Measurements from ENCODE around the gene C18orf63.

The C18orf63 gene

DNA sequence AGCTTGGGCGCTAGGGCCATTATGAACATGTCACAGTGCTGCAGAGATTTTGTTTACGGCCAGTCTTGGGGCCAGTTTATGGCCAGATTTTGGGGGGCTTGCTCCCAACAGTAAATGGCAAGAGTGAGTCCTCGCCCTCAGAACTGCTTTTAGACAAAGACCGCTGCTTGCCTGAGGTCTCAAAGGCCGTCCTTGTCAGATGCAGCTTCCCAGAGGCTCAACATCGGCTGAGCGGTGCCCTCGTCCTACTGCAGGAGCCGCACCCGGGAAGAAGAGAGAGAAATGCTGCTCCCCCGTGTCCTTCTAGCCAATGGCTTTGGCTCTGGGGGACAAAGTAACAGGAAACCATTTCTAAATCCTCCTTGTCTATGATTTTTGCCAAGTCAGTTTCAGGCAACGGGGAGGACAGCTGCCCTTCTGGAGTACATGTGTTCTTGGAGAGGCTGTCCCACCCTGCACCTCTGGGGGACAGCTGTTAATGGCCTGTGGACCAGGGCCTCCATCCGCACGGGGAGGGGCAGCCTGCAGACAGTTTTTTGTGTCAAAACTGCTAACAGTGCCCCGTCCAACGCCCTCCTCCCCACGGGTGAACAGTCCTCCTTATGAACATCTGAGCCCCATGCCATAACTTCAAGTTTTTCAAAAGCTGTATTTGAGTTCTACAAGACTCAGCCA is 66.1 kb downstream of the C18orf63 start:
- no peak for DNase-seq

DNA sequence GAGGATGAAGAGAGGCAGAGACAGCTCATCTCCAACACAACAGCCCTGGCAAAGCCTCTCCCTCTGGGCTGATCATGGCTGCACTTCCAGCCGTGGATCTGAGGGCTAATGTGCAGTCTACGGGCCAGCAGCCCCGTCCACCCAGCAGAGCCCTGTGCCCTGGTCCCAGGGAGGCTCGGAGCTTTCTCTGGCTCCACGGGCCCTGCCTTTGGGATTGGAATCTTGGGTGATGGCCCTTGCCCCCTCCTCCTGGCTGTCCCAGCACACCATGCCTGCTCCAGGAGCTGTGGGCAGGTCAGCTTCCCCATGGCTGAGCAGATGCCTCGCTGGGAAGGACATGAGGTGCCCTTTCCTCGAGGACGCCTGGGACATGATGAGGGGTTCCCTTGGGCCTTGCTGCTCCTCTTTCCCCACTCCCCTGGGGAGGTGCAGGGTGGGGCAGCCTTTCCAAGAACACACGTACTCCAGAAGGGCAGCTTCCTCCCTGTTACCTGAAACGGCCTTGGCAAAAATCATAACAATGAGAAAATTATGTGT is 66.9 kb downstream of the C18orf63 start:
- no peak for DNase-seq

DNA sequence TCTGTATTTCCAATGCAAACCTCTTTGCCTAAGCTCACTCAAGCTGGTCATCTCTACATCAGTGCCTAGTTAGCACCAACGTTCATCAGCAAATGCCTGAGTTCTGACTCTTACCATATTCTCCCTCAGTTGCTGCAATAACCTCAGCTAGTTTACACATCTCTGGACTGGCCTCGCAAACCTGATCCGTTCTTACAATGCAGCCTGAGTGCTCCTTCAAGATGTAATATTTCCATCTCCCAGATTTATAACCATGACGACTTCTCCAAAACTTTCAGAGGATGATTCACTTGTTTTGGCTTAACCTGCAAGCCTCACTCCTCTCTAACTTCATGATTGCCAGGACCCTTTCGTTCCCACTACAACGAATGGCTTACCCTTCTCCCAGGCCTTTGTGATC is 71.7 kb downstream of the C18orf63 start:
- DNase-seq = no peak

GRCh38 chr18:74388227-74388626 is 72.6 kb downstream of the C18orf63 start:
- no peak for DNase-seq

DNA sequence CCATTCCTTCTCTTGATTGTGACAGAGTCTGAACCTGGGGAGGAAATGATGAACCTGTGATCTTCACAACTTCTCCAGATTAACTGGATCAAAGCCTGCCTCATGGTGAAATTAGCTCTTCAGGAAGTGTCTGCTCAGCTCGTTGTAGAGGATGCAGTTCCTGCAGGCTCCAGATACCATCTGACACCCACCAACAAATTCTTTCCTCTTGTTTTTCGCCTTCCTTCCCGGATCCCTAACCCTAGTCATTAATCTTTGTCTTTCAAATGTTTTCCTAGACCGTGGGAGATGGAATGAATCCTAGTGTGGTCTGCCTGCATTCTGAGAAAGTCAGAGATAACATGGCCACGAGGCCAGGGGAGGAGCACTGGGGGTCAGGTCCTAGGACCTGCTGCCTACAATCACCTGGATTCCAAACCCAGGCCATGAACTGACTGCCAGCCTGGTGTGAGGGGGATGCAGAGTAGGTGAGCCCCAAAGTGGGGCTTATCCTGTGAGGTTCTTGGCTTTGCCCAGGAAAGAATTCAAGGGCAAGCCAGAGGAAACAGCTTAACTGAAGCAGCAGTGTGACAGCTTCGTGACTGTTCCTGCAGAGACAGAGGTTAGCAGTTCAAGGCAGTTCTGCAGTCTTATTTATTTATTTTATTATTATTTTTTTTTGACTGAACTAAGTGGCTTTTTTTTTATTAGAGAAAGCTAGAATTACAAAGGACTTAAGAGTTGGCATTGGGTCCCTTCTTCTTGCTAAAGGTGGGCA is 73.7 kb downstream of the C18orf63 start:
- no peak for DNase-seq

DNA sequence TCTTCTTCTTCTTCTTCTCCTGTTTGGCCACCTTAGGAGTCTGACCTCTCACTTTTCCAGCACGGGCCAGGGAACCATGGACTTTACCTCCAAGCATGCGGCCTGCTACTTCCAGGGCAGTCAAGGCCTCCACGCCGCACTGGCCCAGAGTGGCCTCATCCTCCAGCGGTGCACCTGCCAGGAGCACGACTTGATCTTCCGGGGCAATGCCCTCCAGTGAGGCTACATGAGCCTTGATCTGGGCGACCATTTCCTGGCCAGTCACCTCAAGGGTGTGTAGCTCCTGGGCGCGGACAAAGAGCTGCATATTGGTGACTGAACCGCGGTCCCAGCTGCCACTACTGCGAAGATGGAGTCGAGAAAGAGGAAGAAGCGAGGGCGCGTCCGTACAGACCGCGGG is 74.4 kb downstream of the C18orf63 start:
- DNase-seq = no peak

GRCh38 chr18:74390900-74391299 is 75.3 kb downstream of the C18orf63 start:
- no peak for DNase-seq

- DNase-seq = no peak
Measured at GRCh38 chr18:74392323-74392722, 76.7 kb downstream of the C18orf63 start.

- no peak for DNase-seq
Measured at GRCh38 chr18:74395006-74395405, 79.4 kb downstream of the C18orf63 start.

GRCh38 chr18:74395648-74396154 is 80.1 kb downstream of the C18orf63 start:
- no peak for DNase-seq

GRCh38 chr18:74396171-74397169 is 80.8 kb downstream of the C18orf63 start:
- no peak for DNase-seq

- DNase-seq = no peak
Measured at GRCh38 chr18:74397572-74397971, 81.9 kb downstream of the C18orf63 start.

DNA sequence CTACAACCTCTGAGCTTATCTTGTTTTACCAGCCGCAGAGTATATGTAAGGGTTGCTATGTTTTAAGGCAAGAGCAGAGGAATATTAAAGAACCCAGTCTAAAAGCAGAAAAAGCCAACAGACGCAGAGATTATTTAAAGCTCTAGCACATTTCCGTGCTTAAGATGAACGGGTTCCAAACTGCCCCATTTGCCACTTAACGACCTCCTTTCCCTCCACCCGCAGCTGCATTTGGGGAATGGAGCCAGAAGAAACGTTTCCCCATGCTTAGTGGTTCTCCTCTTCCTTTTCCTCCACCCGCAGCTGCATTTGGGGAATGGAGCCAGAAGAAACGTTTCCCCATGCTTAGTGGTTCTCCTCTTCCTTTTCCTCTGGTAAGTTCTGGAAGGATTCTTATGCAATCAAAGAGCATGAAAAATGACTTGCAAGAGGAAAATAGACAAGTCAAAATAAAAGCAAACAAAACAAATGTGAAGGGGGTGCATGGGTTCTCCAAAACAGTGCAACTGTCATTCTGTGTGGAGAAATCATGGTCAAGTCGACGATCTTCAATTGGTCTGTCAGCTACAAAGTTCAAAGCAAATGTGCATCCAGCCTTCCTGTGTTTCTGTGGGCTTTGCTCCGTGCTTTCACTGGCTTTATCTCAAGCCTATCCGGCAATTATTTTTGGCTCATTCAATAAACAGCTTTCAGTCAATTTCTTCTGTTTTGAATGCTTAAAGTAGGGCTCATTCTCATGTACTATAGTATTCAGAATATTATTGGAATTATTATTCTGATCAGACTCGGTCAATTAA is 83.7 kb downstream of the C18orf63 start:
- DNase-seq = no peak

DNA sequence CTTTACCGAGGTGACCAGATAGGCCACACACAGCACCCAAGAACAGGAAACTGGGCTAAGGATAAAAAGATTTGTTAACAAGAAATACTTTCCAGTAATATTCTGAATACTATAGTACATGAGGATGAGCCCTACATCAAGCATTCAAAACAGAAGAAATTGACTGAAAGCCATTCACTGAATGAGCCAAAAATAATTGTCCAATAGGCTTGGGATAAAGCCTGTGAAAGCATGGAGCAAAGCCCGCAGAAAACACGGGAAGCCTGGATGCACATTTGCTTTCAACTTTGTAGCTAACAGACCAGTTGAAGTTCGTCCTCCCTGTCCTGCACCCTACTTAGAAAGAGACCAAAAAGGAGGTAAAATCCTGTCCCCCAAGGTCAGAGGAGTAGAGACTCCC is 85.2 kb downstream of the C18orf63 start:
- DNase-seq = no peak

GRCh38 chr18:74402806-74403433 is 87.3 kb downstream of the C18orf63 start:
- no peak for DNase-seq

- no peak for DNase-seq
Measured at GRCh38 chr18:74407888-74408287, 92.2 kb downstream of the C18orf63 start.
